MCF 10A (cell line): Measurements from ENCODE around the gene PTPRG. TPM values are rescaled to one million over a fixed set of nuclear protein-coding genes. Genes with fewer than 3 reads are reported as not detected.

Experiments used
- BruUV-seq: library from RNA; stranded (reverse); fragments of 400-500 nt; replicated peaks from 2 replicates; lab custom pipeline; 2021; lab: Mats Ljungman, UMichigan
- CTCF ChIA-PET: fragments of 300-600 bp; sonication (Branson Sonifier 250); formaldehyde crosslinking; extraction: SDS; loops from one replicate; lab custom pipeline; 2021; ENCODE audit warnings: antibody characterized with exemption, inconsistent platforms; lab: Yijun Ruan, JAX
- POLR2A ChIA-PET: fragments of 300-600, 350-650 bp; sonication (Branson Sonifier 250); formaldehyde crosslinking; extraction: SDS; loops from one replicate; lab custom pipeline; 2020; ENCODE audit warnings: antibody characterized with exemption, inconsistent platforms; lab: Yijun Ruan, JAX
- DNase-seq: peaks from one replicate; pipeline ENCODE4 v3.0.0-alpha.2; 2018; ENCODE audit not compliant: unreplicated experiment
- H3K27ac Mint-ChIP-seq: one replicate; pipeline ENCODE4 v1.8.0; 2022; ENCODE audit warnings: mild to moderate bottlenecking, low read depth, mixed read lengths; ENCODE audit not compliant: unreplicated experiment
- H3K27me3 Mint-ChIP-seq: one replicate; pipeline ENCODE4 v1.8.0; 2022; ENCODE audit warnings: mixed read lengths; ENCODE audit not compliant: insufficient read depth, unreplicated experiment
- H3K36me3 Mint-ChIP-seq: one replicate; pipeline ENCODE4 v1.8.0; 2022; ENCODE audit warnings: mild to moderate bottlenecking, moderate library complexity, mixed read lengths; ENCODE audit not compliant: insufficient read depth, unreplicated experiment
- H3K4me1 Mint-ChIP-seq: one replicate; pipeline ENCODE4 v1.8.0; 2022; ENCODE audit warnings: mixed read lengths; ENCODE audit not compliant: insufficient read depth, unreplicated experiment
- H3K4me3 Mint-ChIP-seq: one replicate; pipeline ENCODE4 v1.8.0; 2022; ENCODE audit warnings: mild to moderate bottlenecking, moderate library complexity, mixed read lengths; ENCODE audit not compliant: unreplicated experiment
- H3K9me3 Mint-ChIP-seq: one replicate; pipeline ENCODE4 v1.8.0; 2022; ENCODE audit warnings: mixed read lengths; ENCODE audit not compliant: unreplicated experiment
- CTCF ChIP-seq: fragments of 200-600 bp; IDR thresholded peaks from one replicate; pipeline ENCODE4 v1.8.0; 2022; ENCODE audit warnings: antibody characterized with exemption, mild to moderate bottlenecking; ENCODE audit not compliant: unreplicated experiment
- intact Hi-C: fragments of 100-400 bp; cut with micrococcal nuclease; formaldehyde crosslinking; loops from 2 replicates; pipeline ENCODE4 v1.14.1; 2022
- total RNA-seq: library from RNA; stranded (reverse); gene quantifications from 2 replicates; pipeline ENCODE4 v1.2.3, GENCODE V29; 2022

The PTPRG gene
- total RNA-seq, 1 experiment from 2014 or later = 54.5 TPM

DNA sequence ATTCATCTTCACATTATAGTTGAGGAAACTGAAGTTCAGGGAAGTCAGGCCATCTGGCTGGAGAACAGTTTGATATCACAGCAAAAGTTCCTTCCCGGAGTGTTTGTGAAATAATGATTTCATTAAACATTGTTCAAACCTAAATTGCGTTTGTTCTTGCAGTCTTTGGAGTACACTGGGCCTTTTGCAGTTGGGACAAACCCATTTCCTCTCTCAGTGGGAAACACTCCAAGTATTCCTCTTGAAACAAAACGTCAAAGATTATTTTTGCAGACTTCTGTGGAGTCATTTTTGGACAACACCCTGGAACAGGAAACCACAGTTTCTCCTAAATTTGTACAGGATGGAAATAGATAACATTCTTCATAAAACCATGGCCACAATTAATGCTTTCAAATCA, 287.5 kb downstream of the PTPRG start:
- H3K4me3 Mint-ChIP-seq = peak overlapping the region; percentile 62
- peak overlapping the region; percentile 90 for H3K27ac Mint-ChIP-seq
- POLR2A ChIA-PET = no interaction called here

DNA sequence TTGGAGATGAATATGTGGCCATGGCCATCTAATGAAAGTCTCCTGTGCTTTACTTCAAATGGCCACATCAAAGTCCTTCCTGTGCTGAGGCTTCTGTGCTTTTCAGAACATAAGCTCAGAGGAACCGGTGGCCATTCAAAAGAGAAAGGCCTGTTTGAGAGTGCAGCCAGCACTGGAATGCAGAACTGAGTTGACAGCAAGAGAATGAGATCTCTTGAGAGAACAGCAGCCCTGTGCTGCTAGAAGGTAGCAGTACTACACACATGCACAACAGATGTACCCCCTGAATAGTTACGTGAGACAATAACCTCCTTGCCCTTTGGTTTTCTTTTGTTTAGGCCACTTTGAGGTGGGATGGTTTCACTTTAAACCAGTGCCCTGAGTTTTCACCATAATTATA, 292.5 kb downstream of the PTPRG start:
- TF ChIP-seq CTCF = no peak
- intact Hi-C loops = no loop called here
- Mint-ChIP-seq H3K27me3 (no peaks in the 10 kb centered on the region), H3K27ac (peak overlapping the region; percentile 33), H3K4me3 (no peak overlapping the region), H3K36me3 (no peaks in the 10 kb centered on the region), H3K4me1 (peaks cover 32% of the 10 kb centered on the region), H3K9me3 (no peaks in the 10 kb centered on the region)
- no TSS peak for BruUV-seq
- POLR2A ChIA-PET = interaction anchor here (0.5 kb wide), 1 partner anchor 141 kb away, joined by 3 read pairs; no protein-coding TSS in a partner anchor
- CTCF ChIA-PET = interaction anchor here (0.6 to 8.2 kb wide), 6 partner anchors 150 to 340 kb away, joined by 3 to 135 read pairs (median 4); no protein-coding TSS in a partner anchor
- DNase-seq = no peak

More for the DNA sequence above, 287.5 kb downstream of the PTPRG start:
- intact Hi-C loops = no loop called here
- peaks cover 39% of the 10 kb centered on the region for H3K4me1 Mint-ChIP-seq
- no peaks in the 10 kb centered on the region for H3K27me3 Mint-ChIP-seq
- DNase-seq = peak; percentile 83
- no peaks in the 10 kb centered on the region for H3K9me3 Mint-ChIP-seq
- no TSS peak for BruUV-seq
- TF ChIP-seq CTCF = no peak
- CTCF ChIA-PET = no interaction called here
- H3K36me3 Mint-ChIP-seq = no peaks in the 10 kb centered on the region

DNA sequence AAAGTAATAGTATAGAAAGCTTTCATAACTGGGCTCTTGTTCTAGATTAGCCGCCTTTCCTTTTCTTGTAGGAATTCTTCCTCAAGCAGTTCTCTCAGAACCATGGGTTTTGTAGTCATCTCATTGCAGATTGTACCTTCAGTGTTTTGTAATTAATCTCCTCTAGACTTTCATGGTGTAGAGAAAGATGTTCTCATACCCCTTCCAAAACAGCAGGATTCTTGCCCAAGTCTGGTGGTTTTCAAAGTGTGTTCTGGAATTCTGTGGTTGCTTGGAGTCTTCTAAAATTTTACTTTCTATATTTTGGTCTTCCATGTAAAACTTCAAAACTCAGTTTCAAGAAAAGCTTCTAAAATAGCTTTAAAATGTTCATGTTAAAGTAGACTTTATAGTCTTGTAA, 293.8 kb downstream of the PTPRG start:
- Mint-ChIP-seq H3K27ac (peak overlapping the region; percentile 63), H3K9me3 (no peaks in the 10 kb centered on the region), H3K4me3 (no peak overlapping the region), H3K27me3 (no peaks in the 10 kb centered on the region), H3K4me1 (peaks cover 25% of the 10 kb centered on the region), H3K36me3 (no peaks in the 10 kb centered on the region)
- ChIA-PET CTCF (interaction anchor here (0.5 to 8.2 kb wide), 9 partner anchors 16 to 465 kb away, joined by 3 to 135 read pairs (median 4); no protein-coding TSS in a partner anchor), POLR2A (no interaction called here)
- no TSS peak for BruUV-seq
- intact Hi-C loops = loop anchor here (5.0 kb wide), 1 partner anchor 293 kb away; the partner anchor contains the start of gene PTPRG
- no peak for TF ChIP-seq CTCF
- DNase-seq = no peak

GRCh38 chr3:61857297-61857696, 295.9 kb downstream of the PTPRG start:
- intact Hi-C loops = loop anchor here (5.0 kb wide), 1 partner anchor 295 kb away; the partner anchor contains the start of gene PTPRG
- no peak for TF ChIP-seq CTCF
- peaks cover 25% of the 10 kb centered on the region for H3K4me1 Mint-ChIP-seq
- no peaks in the 10 kb centered on the region for H3K27me3 Mint-ChIP-seq
- no peaks in the 10 kb centered on the region for H3K9me3 Mint-ChIP-seq
- CTCF ChIA-PET = interaction anchor here (0.6 to 8.2 kb wide), 19 partner anchors 9 to 1559 kb away, joined by 3 to 135 read pairs (median 5); no protein-coding TSS in a partner anchor
- POLR2A ChIA-PET = interaction anchor here (0.8 to 1.3 kb wide), 2 partner anchors 11 to 47 kb away, joined by 3 to 4 read pairs; no protein-coding TSS in a partner anchor
- no peak overlapping the region for H3K4me3 Mint-ChIP-seq
- no peaks in the 10 kb centered on the region for H3K36me3 Mint-ChIP-seq
- DNase-seq = no peak
- H3K27ac Mint-ChIP-seq = no peak overlapping the region
- BruUV-seq = no TSS peak
